HepG2 (cell line): ENCODE results near the gene CYP2J2. TPM values are rescaled to one million over a fixed set of nuclear protein-coding genes. Genes with fewer than 3 reads are reported as not detected.
A peak's percentile ranks its signal among the peaks of the same experiment; 100 is the strongest.

Source experiments
- ATF4 ChIP-seq, 2 experiments: fragments of 450-650 bp in 1 of 2; sonication (generic) in 1 of 2; formaldehyde crosslinking; IDR thresholded peaks; 2 replicates each; pipeline versions ENCODE4 v1.5.0 to v1.8.0; 2020 to 2022; ENCODE audit warnings: mild to moderate bottlenecking in 1 of 2, missing genetic modification reagents in 1 of 2
- ELF1 ChIP-seq: sonication (generic); formaldehyde crosslinking; IDR thresholded peaks from 2 replicates; pipeline ENCODE4 v1.4.0; 2020; ENCODE audit warnings: missing genetic modification reagents
- ERF ChIP-seq: IDR thresholded peaks from 2 replicates; pipeline ENCODE4 v1.6.1; 2018; ENCODE audit warnings: missing biosample characterization, missing genetic modification reagents
- FOXP1 ChIP-seq, 2 experiments: fragments of 450-650 bp in 1 of 2; IDR thresholded peaks; 2 replicates each; pipeline ENCODE4 v1.6.1; 2017 to 2018; ENCODE audit warnings: antibody characterized with exemption in 1 of 2
- GATA4 ChIP-seq: sonication (generic); IDR thresholded peaks from 2 replicates; pipeline ENCODE4 v1.6.1; 2016; ENCODE audit warnings: antibody characterized with exemption, low read depth, borderline replicate concordance
- HNF1A ChIP-seq, 2 experiments: sonication (generic) in 1 of 2; formaldehyde crosslinking in 1 of 2; IDR thresholded peaks; 2 replicates each; pipeline versions ENCODE4 v1.4.0 to v1.6.1; 2016 to 2020; ENCODE audit warnings: borderline replicate concordance in 1 of 2, low read depth in 1 of 2, mild to moderate bottlenecking in 1 of 2, missing genetic modification reagents in 1 of 2
- KDM4B ChIP-seq: sonication (generic); formaldehyde crosslinking; IDR thresholded peaks from 2 replicates; pipeline ENCODE4 v1.4.0; 2020; ENCODE audit warnings: missing genetic modification reagents
- MXI1 ChIP-seq: IDR thresholded peaks from 3 replicates; pipeline ENCODE4 v1.6.1; 2012; ENCODE audit warnings: low read depth, low read length, inconsistent platforms, borderline replicate concordance
- NR2F1 ChIP-seq, 2 experiments: fragments of 450-650 bp in 1 of 2; formaldehyde crosslinking in 1 of 2; IDR thresholded peaks; 2 replicates each; pipeline versions ENCODE4 v1.5.0 to v1.6.1; 2016 to 2020; ENCODE audit warnings: mild to moderate bottlenecking in 1 of 2, missing compliant biosample characterization in 1 of 2, missing genetic modification reagents in 1 of 2, moderate library complexity in 1 of 2
- PCBP1 ChIP-seq: fragments of 200-400 bp; formaldehyde crosslinking; IDR thresholded peaks from 2 replicates; pipeline ENCODE4 v1.6.1; 2017; ENCODE audit warnings: mild to moderate bottlenecking, low read depth, low read length, borderline replicate concordance
- POGZ ChIP-seq: sonication (generic); formaldehyde crosslinking; IDR thresholded peaks from 2 replicates; pipeline ENCODE4 v1.4.0; 2020; ENCODE audit warnings: mild to moderate bottlenecking, missing genetic modification reagents
- RFXAP ChIP-seq: sonication (generic); formaldehyde crosslinking; IDR thresholded peaks from 2 replicates; pipeline ENCODE4 v1.4.0; 2020; ENCODE audit warnings: missing genetic modification reagents, borderline replicate concordance
- SAP130 ChIP-seq: IDR thresholded peaks from 2 replicates; pipeline ENCODE4 v1.6.1; 2016; ENCODE audit warnings: low read depth
- STAT6 ChIP-seq: sonication (generic); formaldehyde crosslinking; IDR thresholded peaks from 2 replicates; pipeline ENCODE4 v1.4.0; 2020; ENCODE audit warnings: missing genetic modification reagents, mild to moderate bottlenecking, borderline replicate concordance
- TCF7 ChIP-seq: sonication (generic); IDR thresholded peaks from 2 replicates; pipeline ENCODE4 v1.6.1; 2016; ENCODE audit warnings: antibody characterized with exemption, low read depth
- ZNF331 ChIP-seq: sonication (generic); formaldehyde crosslinking; IDR thresholded peaks from 2 replicates; pipeline ENCODE4 v1.4.0; 2020; ENCODE audit warnings: missing genetic modification reagents
- ZNF558 ChIP-seq: sonication (generic); formaldehyde crosslinking; IDR thresholded peaks from 2 replicates; pipeline ENCODE4 v1.9.0; 2022; ENCODE audit warnings: mild to moderate bottlenecking, missing genetic modification reagents, borderline replicate concordance
- ZNF564 ChIP-seq: sonication (generic); formaldehyde crosslinking; IDR thresholded peaks from 2 replicates; pipeline ENCODE4 v1.8.1; 2023; ENCODE audit warnings: mild to moderate bottlenecking, missing genetic modification reagents
- ZNF569 ChIP-seq: sonication (generic); formaldehyde crosslinking; IDR thresholded peaks from 2 replicates; pipeline ENCODE4 v1.5.0; 2020; ENCODE audit warnings: mild to moderate bottlenecking, missing genetic modification reagents, moderate library complexity, borderline replicate concordance
- polyA plus RNA-seq, 8 experiments: library from polyadenylated mRNA; depleted of rRNA in 3 of 8; stranded (reverse) in 7 of 8; unstranded in 1 of 8; fragments of >200 nt; fragmentation: Illumina TruSeq in 4 of 8; extraction: Trizol in 4 of 8; gene quantifications; 2 replicates each; pipeline versions ENCODE4 v1.2.1 to v1.2.3, GENCODE V29; 2011 to 2016; ENCODE audit warnings: low read depth in 4 of 8, missing spikeins in 1 of 8, mixed read lengths in 1 of 8; ENCODE audit not compliant: insufficient read depth in 1 of 8
- total RNA-seq, 5 experiments: library from RNA; depleted of rRNA; stranded (reverse); fragments of >200 nt; fragmentation: Illumina TruSeq; extraction: Trizol; gene quantifications; 2 replicates each; pipeline ENCODE4 v1.2.3, GENCODE V29; 2016; ENCODE audit warnings: low read depth in 1 of 5
- TF ChIP-seq, protein P1 (sequence below): sonication (generic); formaldehyde crosslinking; IDR thresholded peaks from 2 replicates; pipeline ENCODE4 v1.4.0; 2020; ENCODE audit warnings: missing genetic modification reagents

Gene CYP2J2
- total and polyA plus RNA-seq, 2 of the 13 experiments (the other 11 are each of a cell fraction or from before 2014, with no cell fraction given), result 2.1 to 5.9 TPM

- TF ChIP-seq, protein P1, sequence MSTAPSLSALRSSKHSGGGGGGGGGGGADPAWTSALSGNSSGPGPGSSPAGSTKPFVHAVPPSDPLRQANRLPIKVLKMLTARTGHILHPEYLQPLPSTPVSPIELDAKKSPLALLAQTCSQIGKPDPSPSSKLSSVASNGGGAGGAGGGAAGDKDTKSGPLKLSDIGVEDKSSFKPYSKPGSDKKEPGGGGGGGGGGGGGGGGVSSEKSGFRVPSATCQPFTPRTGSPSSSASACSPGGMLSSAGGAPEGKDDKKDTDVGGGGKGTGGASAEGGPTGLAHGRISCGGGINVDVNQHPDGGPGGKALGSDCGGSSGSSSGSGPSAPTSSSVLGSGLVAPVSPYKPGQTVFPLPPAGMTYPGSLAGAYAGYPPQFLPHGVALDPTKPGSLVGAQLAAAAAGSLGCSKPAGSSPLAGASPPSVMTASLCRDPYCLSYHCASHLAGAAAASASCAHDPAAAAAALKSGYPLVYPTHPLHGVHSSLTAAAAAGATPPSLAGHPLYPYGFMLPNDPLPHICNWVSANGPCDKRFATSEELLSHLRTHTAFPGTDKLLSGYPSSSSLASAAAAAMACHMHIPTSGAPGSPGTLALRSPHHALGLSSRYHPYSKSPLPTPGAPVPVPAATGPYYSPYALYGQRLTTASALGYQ (CRISPR knock-in tag), result peak; percentile 64; the same call in 1 of the 2 replicates
- TF ChIP-seq RFXAP (CRISPR knock-in tag), result 0 out of 2 replicates have a peak, but pooled peaks have one; percentile 30
- TF ChIP-seq MXI1, result peak; percentile 38; the same call in 1 of the 3 replicates
- peak; percentile 92 for TF ChIP-seq TCF7
- TF ChIP-seq GATA4, result peak; percentile 63; the same call in 1 of the 2 replicates
- peak; percentile 88 for TF ChIP-seq FOXP1 (IDR thresholded peaks at IDR 0.05)
- peak; percentile 96 for TF ChIP-seq FOXP1 (CRISPR knock-in tag; IDR thresholded peaks at IDR 0.05)
- TF ChIP-seq PCBP1, result no peak
- TF ChIP-seq STAT6 (CRISPR knock-in tag), result peak; percentile 64; the same call in 1 of the 2 replicates
- TF ChIP-seq SAP130 (CRISPR knock-in tag), result peak; percentile 53; the same call in 1 of the 2 replicates
- no peak for TF ChIP-seq ZNF564 (CRISPR knock-in tag)
- TF ChIP-seq KDM4B (CRISPR knock-in tag), result no peak
- no peak for TF ChIP-seq ZNF569
- 0 out of 2 replicates have a peak, but pooled peaks have one; percentile 36 for TF ChIP-seq ERF (CRISPR knock-in tag)
- peak in 1 of 2 experiments; percentile 62; a peak in 1 of 4 replicates for TF ChIP-seq ATF4 (CRISPR knock-in tag; IDR thresholded peaks at IDR 0.05)
- peak; percentile 20; the same call in 1 of the 2 replicates for TF ChIP-seq ZNF331
- no peak for TF ChIP-seq ZNF558 (CRISPR knock-in tag)
- TF ChIP-seq POGZ (CRISPR knock-in tag), result peak; percentile 69; the same call in 1 of the 2 replicates
- TF ChIP-seq NR2F1 (CRISPR knock-in tag; IDR thresholded peaks at IDR 0.05), result peak; percentile 75 to 94
- peak; percentile 62; the same call in 1 of the 2 replicates for TF ChIP-seq HNF1A (IDR thresholded peaks at IDR 0.05; ENCODE audit: low read depth)
- no peak for TF ChIP-seq HNF1A (CRISPR knock-in tag; IDR thresholded peaks at IDR 0.05; ENCODE audit: borderline replicate concordance)
- TF ChIP-seq ELF1 (CRISPR knock-in tag), result peak; percentile 52; the same call in 1 of the 2 replicates
These were observed 9.8 kb upstream of the CYP2J2 start (continued) for GRCh38 chr1:59936358-59936821.
